ENCODE data around the gene VLDLR.

Gene VLDLR

DNA sequence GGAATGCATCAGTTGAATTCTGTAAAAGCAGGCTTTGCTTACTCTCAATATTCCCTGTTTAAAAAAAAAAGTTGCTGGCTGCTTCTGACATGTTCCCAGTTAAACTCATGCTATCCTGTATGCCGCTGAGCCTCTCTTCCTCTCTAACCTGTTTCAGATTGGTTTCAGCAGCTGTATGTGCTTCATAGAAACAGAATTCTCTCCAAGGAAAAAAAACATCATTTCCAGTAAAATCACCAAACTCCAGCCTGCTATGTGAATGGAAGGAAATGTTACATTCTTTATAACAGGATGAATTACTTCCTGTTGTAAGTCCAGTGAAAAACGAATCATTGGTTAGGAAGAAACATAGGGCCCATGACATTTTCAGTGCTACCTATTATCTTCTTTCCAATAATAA is 70.0 kb downstream of the VLDLR start (continued):
- TF ChIP-seq ZFP3 (CRISPR knock-in tag; IDR thresholded peaks at IDR 0.05) = no peak
- TF ChIP-seq, protein P1, sequence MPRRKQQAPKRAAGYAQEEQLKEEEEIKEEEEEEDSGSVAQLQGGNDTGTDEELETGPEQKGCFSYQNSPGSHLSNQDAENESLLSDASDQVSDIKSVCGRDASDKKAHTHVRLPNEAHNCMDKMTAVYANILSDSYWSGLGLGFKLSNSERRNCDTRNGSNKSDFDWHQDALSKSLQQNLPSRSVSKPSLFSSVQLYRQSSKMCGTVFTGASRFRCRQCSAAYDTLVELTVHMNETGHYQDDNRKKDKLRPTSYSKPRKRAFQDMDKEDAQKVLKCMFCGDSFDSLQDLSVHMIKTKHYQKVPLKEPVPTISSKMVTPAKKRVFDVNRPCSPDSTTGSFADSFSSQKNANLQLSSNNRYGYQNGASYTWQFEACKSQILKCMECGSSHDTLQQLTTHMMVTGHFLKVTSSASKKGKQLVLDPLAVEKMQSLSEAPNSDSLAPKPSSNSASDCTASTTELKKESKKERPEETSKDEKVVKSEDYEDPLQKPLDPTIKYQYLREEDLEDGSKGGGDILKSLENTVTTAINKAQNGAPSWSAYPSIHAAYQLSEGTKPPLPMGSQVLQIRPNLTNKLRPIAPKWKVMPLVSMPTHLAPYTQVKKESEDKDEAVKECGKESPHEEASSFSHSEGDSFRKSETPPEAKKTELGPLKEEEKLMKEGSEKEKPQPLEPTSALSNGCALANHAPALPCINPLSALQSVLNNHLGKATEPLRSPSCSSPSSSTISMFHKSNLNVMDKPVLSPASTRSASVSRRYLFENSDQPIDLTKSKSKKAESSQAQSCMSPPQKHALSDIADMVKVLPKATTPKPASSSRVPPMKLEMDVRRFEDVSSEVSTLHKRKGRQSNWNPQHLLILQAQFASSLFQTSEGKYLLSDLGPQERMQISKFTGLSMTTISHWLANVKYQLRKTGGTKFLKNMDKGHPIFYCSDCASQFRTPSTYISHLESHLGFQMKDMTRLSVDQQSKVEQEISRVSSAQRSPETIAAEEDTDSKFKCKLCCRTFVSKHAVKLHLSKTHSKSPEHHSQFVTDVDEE (CRISPR knock-in tag; IDR thresholded peaks at IDR 0.05) = no peak

DNA sequence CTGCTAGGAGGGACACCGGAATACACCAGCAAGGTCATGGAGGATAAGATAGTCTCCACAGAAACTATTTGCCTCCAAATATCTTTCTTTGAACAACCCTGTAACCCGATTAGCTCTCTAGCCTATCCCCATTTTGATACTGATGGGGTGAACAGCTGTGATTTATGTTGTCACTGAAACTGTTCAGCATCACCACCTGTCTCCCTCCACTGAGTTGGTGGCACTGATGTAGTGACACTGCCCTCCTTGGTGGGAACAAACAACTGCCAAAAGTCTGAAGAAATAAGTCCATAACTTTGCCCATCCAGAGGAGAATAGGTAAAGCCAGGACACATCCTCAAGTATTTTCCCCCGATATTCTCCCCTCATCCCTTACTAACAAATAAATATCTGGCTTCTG is 71.5 kb downstream of the VLDLR start:
- TF ChIP-seq ZC3H10 (CRISPR knock-in tag; IDR thresholded peaks at IDR 0.05) (no peak), TOX (CRISPR knock-in tag; IDR thresholded peaks at IDR 0.05; ENCODE audit: borderline replicate concordance) (no peak), GLIS3 (CRISPR knock-in tag; IDR thresholded peaks at IDR 0.05) (no peak), BACH2 (CRISPR knock-in tag; IDR thresholded peaks at IDR 0.05; ENCODE audit: borderline replicate concordance) (no peak), TCF4 (CRISPR knock-in tag; IDR thresholded peaks at IDR 0.05; ENCODE audit: borderline replicate concordance) (no peak), ZNF565 (CRISPR knock-in tag; conservative IDR thresholded peaks at IDR 0.05; ENCODE audit: low read depth) (no peak), CSDC2 (CRISPR knock-in tag; IDR thresholded peaks at IDR 0.05) (no peak), RARB (CRISPR knock-in tag; IDR thresholded peaks at IDR 0.05) (no peak), PPARA (CRISPR knock-in tag; IDR thresholded peaks at IDR 0.05; ENCODE audit: borderline replicate concordance) (no peak), ESRRG (CRISPR knock-in tag; IDR thresholded peaks at IDR 0.05) (no peak), ISL1 (CRISPR knock-in tag; IDR thresholded peaks at IDR 0.05) (no peak), ZFP30 (CRISPR knock-in tag; IDR thresholded peaks at IDR 0.05) (no peak), OSR1 (CRISPR knock-in tag; IDR thresholded peaks at IDR 0.05) (no peak)
- TF ChIP-seq, protein P2, sequence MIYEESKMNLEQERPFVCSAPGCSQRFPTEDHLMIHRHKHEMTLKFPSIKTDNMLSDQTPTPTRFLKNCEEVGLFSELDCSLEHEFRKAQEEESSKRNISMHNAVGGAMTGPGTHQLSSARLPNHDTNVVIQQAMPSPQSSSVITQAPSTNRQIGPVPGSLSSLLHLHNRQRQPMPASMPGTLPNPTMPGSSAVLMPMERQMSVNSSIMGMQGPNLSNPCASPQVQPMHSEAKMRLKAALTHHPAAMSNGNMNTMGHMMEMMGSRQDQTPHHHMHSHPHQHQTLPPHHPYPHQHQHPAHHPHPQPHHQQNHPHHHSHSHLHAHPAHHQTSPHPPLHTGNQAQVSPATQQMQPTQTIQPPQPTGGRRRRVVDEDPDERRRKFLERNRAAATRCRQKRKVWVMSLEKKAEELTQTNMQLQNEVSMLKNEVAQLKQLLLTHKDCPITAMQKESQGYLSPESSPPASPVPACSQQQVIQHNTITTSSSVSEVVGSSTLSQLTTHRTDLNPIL (CRISPR knock-in tag; IDR thresholded peaks at IDR 0.05; ENCODE audit: low read depth) = no peak
- TF ChIP-seq, protein P3, sequence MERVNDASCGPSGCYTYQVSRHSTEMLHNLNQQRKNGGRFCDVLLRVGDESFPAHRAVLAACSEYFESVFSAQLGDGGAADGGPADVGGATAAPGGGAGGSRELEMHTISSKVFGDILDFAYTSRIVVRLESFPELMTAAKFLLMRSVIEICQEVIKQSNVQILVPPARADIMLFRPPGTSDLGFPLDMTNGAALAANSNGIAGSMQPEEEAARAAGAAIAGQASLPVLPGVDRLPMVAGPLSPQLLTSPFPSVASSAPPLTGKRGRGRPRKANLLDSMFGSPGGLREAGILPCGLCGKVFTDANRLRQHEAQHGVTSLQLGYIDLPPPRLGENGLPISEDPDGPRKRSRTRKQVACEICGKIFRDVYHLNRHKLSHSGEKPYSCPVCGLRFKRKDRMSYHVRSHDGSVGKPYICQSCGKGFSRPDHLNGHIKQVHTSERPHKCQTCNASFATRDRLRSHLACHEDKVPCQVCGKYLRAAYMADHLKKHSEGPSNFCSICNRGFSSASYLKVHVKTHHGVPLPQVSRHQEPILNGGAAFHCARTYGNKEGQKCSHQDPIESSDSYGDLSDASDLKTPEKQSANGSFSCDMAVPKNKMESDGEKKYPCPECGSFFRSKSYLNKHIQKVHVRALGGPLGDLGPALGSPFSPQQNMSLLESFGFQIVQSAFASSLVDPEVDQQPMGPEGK (CRISPR knock-in tag; IDR thresholded peaks at IDR 0.05; ENCODE audit: borderline replicate concordance) = no peak
- no peak for ATAC-seq

DNA sequence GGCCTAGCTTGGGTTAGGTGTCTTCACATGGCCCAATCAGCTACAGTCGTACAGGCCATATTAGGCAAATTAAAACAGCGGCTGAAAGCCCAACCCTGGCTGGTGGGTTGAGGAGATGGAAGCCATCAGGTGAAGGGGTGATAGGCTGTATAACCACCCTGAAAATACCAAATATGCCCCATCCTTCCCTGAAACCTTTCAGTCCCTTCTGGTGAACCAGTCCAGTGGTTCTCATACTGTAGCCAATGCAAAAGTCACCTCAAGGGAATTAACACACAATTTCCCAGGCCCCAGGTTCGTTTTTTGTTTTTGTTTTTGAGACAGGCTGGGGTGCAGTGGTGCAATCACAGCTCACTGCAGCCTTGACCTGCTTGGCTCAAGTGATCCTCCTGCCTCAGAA is 75.9 kb downstream of the VLDLR start:
- no peak for ATAC-seq
- TF ChIP-seq GLIS3 (CRISPR knock-in tag; IDR thresholded peaks at IDR 0.05) (no peak), OSR1 (CRISPR knock-in tag; IDR thresholded peaks at IDR 0.05) (no peak), ESRRG (CRISPR knock-in tag; IDR thresholded peaks at IDR 0.05) (no peak), RARB (CRISPR knock-in tag; IDR thresholded peaks at IDR 0.05) (no peak), PPARA (CRISPR knock-in tag; IDR thresholded peaks at IDR 0.05; ENCODE audit: borderline replicate concordance) (no peak), ZFP3 (CRISPR knock-in tag; IDR thresholded peaks at IDR 0.05) (no peak), SNAI2 (CRISPR knock-in tag; IDR thresholded peaks at IDR 0.05) (no peak), ISL1 (CRISPR knock-in tag; IDR thresholded peaks at IDR 0.05) (no peak), ZNF8 (CRISPR knock-in tag; IDR thresholded peaks at IDR 0.05) (no peak), BACH2 (CRISPR knock-in tag; IDR thresholded peaks at IDR 0.05; ENCODE audit: borderline replicate concordance) (no peak), ZC3H10 (CRISPR knock-in tag; IDR thresholded peaks at IDR 0.05) (no peak), ZNF70 (CRISPR knock-in tag; IDR thresholded peaks at IDR 0.05) (no peak), CSDC2 (CRISPR knock-in tag; IDR thresholded peaks at IDR 0.05) (no peak), ZFP30 (CRISPR knock-in tag; IDR thresholded peaks at IDR 0.05) (no peak)
- TF ChIP-seq, protein P4, sequence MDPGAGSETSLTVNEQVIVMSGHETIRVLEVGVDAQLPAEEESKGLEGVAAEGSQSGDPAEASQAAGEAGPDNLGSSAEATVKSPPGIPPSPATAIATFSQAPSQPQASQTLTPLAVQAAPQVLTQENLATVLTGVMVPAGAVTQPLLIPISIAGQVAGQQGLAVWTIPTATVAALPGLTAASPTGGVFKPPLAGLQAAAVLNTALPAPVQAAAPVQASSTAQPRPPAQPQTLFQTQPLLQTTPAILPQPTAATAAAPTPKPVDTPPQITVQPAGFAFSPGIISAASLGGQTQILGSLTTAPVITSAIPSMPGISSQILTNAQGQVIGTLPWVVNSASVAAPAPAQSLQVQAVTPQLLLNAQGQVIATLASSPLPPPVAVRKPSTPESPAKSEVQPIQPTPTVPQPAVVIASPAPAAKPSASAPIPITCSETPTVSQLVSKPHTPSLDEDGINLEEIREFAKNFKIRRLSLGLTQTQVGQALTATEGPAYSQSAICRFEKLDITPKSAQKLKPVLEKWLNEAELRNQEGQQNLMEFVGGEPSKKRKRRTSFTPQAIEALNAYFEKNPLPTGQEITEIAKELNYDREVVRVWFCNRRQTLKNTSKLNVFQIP (CRISPR knock-in tag; IDR thresholded peaks at IDR 0.05; ENCODE audit: borderline replicate concordance, low read depth) = no peak
- TF ChIP-seq, protein P5, sequence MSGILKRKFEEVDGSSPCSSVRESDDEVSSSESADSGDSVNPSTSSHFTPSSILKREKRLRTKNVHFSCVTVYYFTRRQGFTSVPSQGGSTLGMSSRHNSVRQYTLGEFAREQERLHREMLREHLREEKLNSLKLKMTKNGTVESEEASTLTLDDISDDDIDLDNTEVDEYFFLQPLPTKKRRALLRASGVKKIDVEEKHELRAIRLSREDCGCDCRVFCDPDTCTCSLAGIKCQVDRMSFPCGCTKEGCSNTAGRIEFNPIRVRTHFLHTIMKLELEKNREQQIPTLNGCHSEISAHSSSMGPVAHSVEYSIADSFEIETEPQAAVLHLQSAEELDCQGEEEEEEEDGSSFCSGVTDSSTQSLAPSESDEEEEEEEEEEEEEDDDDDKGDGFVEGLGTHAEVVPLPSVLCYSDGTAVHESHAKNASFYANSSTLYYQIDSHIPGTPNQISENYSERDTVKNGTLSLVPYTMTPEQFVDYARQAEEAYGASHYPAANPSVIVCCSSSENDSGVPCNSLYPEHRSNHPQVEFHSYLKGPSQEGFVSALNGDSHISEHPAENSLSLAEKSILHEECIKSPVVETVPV (CRISPR knock-in tag; IDR thresholded peaks at IDR 0.05) = no peak
- TF ChIP-seq, protein P3 (CRISPR knock-in tag; IDR thresholded peaks at IDR 0.05; ENCODE audit: borderline replicate concordance) = no peak
- TF ChIP-seq, protein P1 (CRISPR knock-in tag; IDR thresholded peaks at IDR 0.05) = no peak
- TF ChIP-seq, protein P2 (CRISPR knock-in tag; IDR thresholded peaks at IDR 0.05; ENCODE audit: low read depth) = no peak

All from SK-N-SH treated with all-trans-retinoic acid at 6 μM for 48 hours (cell line).